Urinary bladder (tissue), 4 donors: ENCODE data around the gene SPON1. TPM values are rescaled to one million over a fixed set of nuclear protein-coding genes. Genes with fewer than 3 reads are reported as not detected.
"Not testable (repeated sequence)": the region's sequence is repeated elsewhere in the genome, so short reads cannot be mapped to it uniquely, and the experiment has no call there.

Experiments used
- DNase-seq: peaks from one replicate; pipeline ENCODE4 v3.0.0-alpha.2; 2015; ENCODE audit errors: extremely low spot score
- H3K27ac ChIP-seq: one replicate; pipeline ENCODE4 v1.5.1; 2013; ENCODE audit warnings: low read depth, mild to moderate bottlenecking, moderate library complexity
- H3K36me3 ChIP-seq: one replicate; pipeline ENCODE4 v1.6.1; 2013; ENCODE audit warnings: mild to moderate bottlenecking, moderate library complexity; ENCODE audit not compliant: insufficient read depth
- H3K4me1 ChIP-seq: one replicate; pipeline ENCODE4 v1.6.1; 2013; ENCODE audit warnings: mild to moderate bottlenecking, moderate library complexity; ENCODE audit not compliant: insufficient read depth
- H3K4me3 ChIP-seq: one replicate; pipeline ENCODE4 v1.5.1; 2013; ENCODE audit warnings: low read depth, low read length
- WGBS: extraction: QIAGEN DNeasy Blood & Tissue Kit; methylation state at CpG from one replicate; pipeline ENCODE4 v1.1.7; 2013; 5-methylcytosine and 5-hydroxymethylcytosine counted together
- polyA plus RNA-seq: library from polyadenylated mRNA; stranded (reverse); fragments of 200-250 nt; gene quantifications from one replicate; pipeline ENCODE4 v1.2.3, GENCODE V29; 2013
- total RNA-seq: library from RNA; depleted of rRNA; stranded (reverse); fragments of >200 nt; gene quantifications from one replicate; pipeline ENCODE4 v1.2.3, GENCODE V29; 2014
- donor health status: healthy with polysubstance abuse.
- donor health status: healthy.

SPON1 gene
- total and polyA plus RNA-seq, 2 donors: 71.5 to 131 TPM

GRCh38 chr11:14075118-14076078 lies 112.9 kb downstream of the SPON1 start:
- 86% methylated on average over 10 of the region's 10 CpGs for WGBS
- DNase-seq: no peak
- Histone ChIP-seq H3K27ac (no peak overlapping the region), H3K4me1 (no peaks in the 10 kb centered on the region), H3K4me3 (no peak overlapping the region), H3K36me3 (no peaks in the 10 kb centered on the region)

GRCh38 chr11:14079011-14079410 lies 116.5 kb downstream of the SPON1 start:
- 33% methylated on average over 4 of the region's 4 CpGs for WGBS
- no peaks in the 10 kb centered on the region for H3K36me3 ChIP-seq
- H3K4me1 ChIP-seq: no peaks in the 10 kb centered on the region
- no peak overlapping the region for H3K4me3 ChIP-seq
- peak; percentile 21 for DNase-seq
- H3K27ac ChIP-seq: no peak overlapping the region

- 64% methylated on average over 4 of the region's 4 CpGs for WGBS
- Histone ChIP-seq H3K36me3 (no peaks in the 10 kb centered on the region), H3K4me1 (no peaks in the 10 kb centered on the region), H3K27ac (no peak overlapping the region), H3K4me3 (no peak overlapping the region)
- no peak for DNase-seq
These were observed 117.3 kb downstream of the SPON1 start for GRCh38 chr11:14079797-14080196.

- Histone ChIP-seq H3K27ac (no peak overlapping the region), H3K4me3 (no peak overlapping the region), H3K36me3 (no peaks in the 10 kb centered on the region), H3K4me1 (no peaks in the 10 kb centered on the region)
- 42% methylated on average over 6 of the region's 6 CpGs for WGBS
- DNase-seq: peak; percentile 25
These were observed 119.2 kb downstream of the SPON1 start for GRCh38 chr11:14081581-14082231.

GRCh38 chr11:14082338-14082737 lies 119.8 kb downstream of the SPON1 start:
- H3K36me3 ChIP-seq: no peaks in the 10 kb centered on the region
- no peak for DNase-seq
- H3K4me1 ChIP-seq: no peaks in the 10 kb centered on the region
- H3K4me3 ChIP-seq: no peak overlapping the region
- H3K27ac ChIP-seq: no peak overlapping the region
- WGBS: 58% methylated on average over 5 of the region's 5 CpGs

- H3K4me3 ChIP-seq, DNase-seq, H3K27ac ChIP-seq, H3K4me1 ChIP-seq, H3K36me3 ChIP-seq: not testable (repeated sequence)
- 87% methylated on average over 2 of the region's 2 CpGs for WGBS
These were observed 126.3 kb downstream of the SPON1 start for GRCh38 chr11:14088861-14089260.

GRCh38 chr11:14089690-14090462 lies 127.4 kb downstream of the SPON1 start:
- Histone ChIP-seq H3K4me1 (no peaks in the 10 kb centered on the region), H3K36me3 (no peaks in the 10 kb centered on the region), H3K27ac (no peak overlapping the region), H3K4me3 (no peak overlapping the region)
- 73% methylated on average over 17 of the region's 17 CpGs for WGBS
- no peak for DNase-seq

GRCh38 chr11:14090631-14091030 lies 128.1 kb downstream of the SPON1 start:
- 72% methylated on average over 9 of the region's 9 CpGs for WGBS
- not testable (repeated sequence) for H3K4me1 ChIP-seq, DNase-seq, H3K27ac ChIP-seq, H3K4me3 ChIP-seq, H3K36me3 ChIP-seq

GRCh38 chr11:14093065-14093464 lies 130.5 kb downstream of the SPON1 start:
- H3K4me1 ChIP-seq: no peaks in the 10 kb centered on the region
- DNase-seq: no peak
- H3K4me3 ChIP-seq: no peak overlapping the region
- no peaks in the 10 kb centered on the region for H3K36me3 ChIP-seq
- 92% methylated on average over 1 of the region's 1 CpG for WGBS
- no peak overlapping the region for H3K27ac ChIP-seq

GRCh38 chr11:14094481-14095037 lies 132.0 kb downstream of the SPON1 start:
- no peaks in the 10 kb centered on the region for H3K36me3 ChIP-seq
- no peak for DNase-seq
- WGBS: 98% methylated on average over 3 of the region's 3 CpGs
- H3K4me3 ChIP-seq: no peak overlapping the region
- no peaks in the 10 kb centered on the region for H3K4me1 ChIP-seq
- H3K27ac ChIP-seq: no peak overlapping the region

GRCh38 chr11:14095882-14096281 lies 133.4 kb downstream of the SPON1 start:
- no peak for DNase-seq
- no peaks in the 10 kb centered on the region for H3K36me3 ChIP-seq
- no peaks in the 10 kb centered on the region for H3K4me1 ChIP-seq
- 87% methylated on average over 1 of the region's 1 CpG for WGBS
- no peak overlapping the region for H3K4me3 ChIP-seq
- H3K27ac ChIP-seq: no peak overlapping the region

GRCh38 chr11:14096606-14097005 lies 134.1 kb downstream of the SPON1 start:
- Histone ChIP-seq H3K36me3 (no peaks in the 10 kb centered on the region), H3K27ac (no peak overlapping the region), H3K4me3 (no peak overlapping the region), H3K4me1 (no peaks in the 10 kb centered on the region)
- DNase-seq: no peak

GRCh38 chr11:14101388-14101787 lies 138.9 kb downstream of the SPON1 start:
- no peak for DNase-seq
- no peaks in the 10 kb centered on the region for H3K36me3 ChIP-seq
- no peaks in the 10 kb centered on the region for H3K4me1 ChIP-seq

More at GRCh38 chr11:14101388-14101787, 138.9 kb downstream of the SPON1 start:
- no peak overlapping the region for H3K4me3 ChIP-seq
- no peak overlapping the region for H3K27ac ChIP-seq
